Stimulated activated CD4-positive, alpha-beta T cell treated with anti-CD3 and anti-CD28 coated beads, Interleukin-15, amount 100 ng/mL, for 48 hours (primary cell): ENCODE results near the gene RND2.
A peak's percentile ranks its signal among the peaks of the same experiment; 100 is the strongest.

Experiments
- DNase-seq, 2 donors: peaks; one replicate each; pipeline ENCODE4 v3.0.0-alpha.2; 2020; ENCODE audit warnings: low read depth in 2 of 2

RND2 gene

GRCh38 chr17:43006639-43007551, 18.1 kb upstream of the RND2 start, which contains the start of gene IFI35:
TSS of gene IFI35 (plus strand) at chr17:43006784. CDS start at chr17:43006948, 164 bp downstream.
- DNase-seq = peak; percentile 78 to 82

- DNase-seq = no peak
Observed at GRCh38 chr17:43010667-43011308, 14.2 kb upstream of the RND2 start.

GRCh38 chr17:43011728-43012472, 13.1 kb upstream of the RND2 start:
- no peak for DNase-seq

GRCh38 chr17:43013296-43013695, 11.7 kb upstream of the RND2 start:
- DNase-seq = no peak

- no peak for DNase-seq
Observed at GRCh38 chr17:43014020-43014648, 10.9 kb upstream of the RND2 start.

GRCh38 chr17:43014649-43015542, 10.1 kb upstream of the RND2 start:
- DNase-seq = no peak

- DNase-seq = no peak
Observed at GRCh38 chr17:43015579-43015978, 9.5 kb upstream of the RND2 start.

GRCh38 chr17:43016216-43016615, 8.8 kb upstream of the RND2 start:
- DNase-seq = no peak

GRCh38 chr17:43018008-43018853, 6.8 kb upstream of the RND2 start:
- DNase-seq = no peak

- no peak for DNase-seq
Observed at GRCh38 chr17:43018932-43019331, 6.1 kb upstream of the RND2 start.

- DNase-seq = no peak
Observed at GRCh38 chr17:43019418-43019817, 5.6 kb upstream of the RND2 start.

- no peak for DNase-seq
Observed at GRCh38 chr17:43020030-43020621, 4.9 kb upstream of the RND2 start.

- no peak for DNase-seq
Observed at GRCh38 chr17:43020789-43021740, 4.0 kb upstream of the RND2 start.

- DNase-seq = peak in 1 of 2 donors; percentile 49
Observed at GRCh38 chr17:43021741-43022512, 3.1 kb upstream of the RND2 start, which contains the start of gene VAT1. TSS of gene VAT1 (minus strand) at chr17:43022385. CDS start at chr17:43022322, 63 bp downstream.

- DNase-seq = no peak
Observed at GRCh38 chr17:43025290-43025657, 243 bp downstream of the RND2 start.

GRCh38 chr17:43025766-43026537, 921 bp downstream of the RND2 start:
- DNase-seq = no peak

GRCh38 chr17:43026595-43026994, 1.6 kb downstream of the RND2 start:
- DNase-seq = no peak
